ENCODE data around the gene NFATC4. TPM values are rescaled to one million over a fixed set of nuclear protein-coding genes. Genes with fewer than 3 reads are reported as not detected.

Gene NFATC4
- total RNA-seq (2022; extraction: Qiagen RNA extraction) = 0.10 to 0.41 TPM (median 0.23 TPM) in 5 replicates

GRCh38 chr14:24367514-24368211 is at the start of gene NFATC4:
Gene NFATC4, plus strand, starts transcription at chr14:24368184. Its CDS starts 157 bp downstream, at chr14:24368341.

GRCh38 chr14:24334431-24335291 is 33.3 kb upstream of the NFATC4 start, which contains the start of gene ADCY4:
Gene ADCY4, minus strand, starts transcription at chr14:24335071. Its CDS starts 419 bp downstream, at chr14:24334652.

GRCh38 chr14:24339284-24340151 is 28.5 kb upstream of the NFATC4 start, which contains the start of gene RIPK3:
Gene RIPK3, minus strand, starts transcription at chr14:24339991. Its CDS starts 165 bp downstream, at chr14:24339826.

GRCh38 chr14:24398653-24399446 is 30.9 kb downstream of the NFATC4 start, which contains the start of gene NYNRIN:
Gene NYNRIN, plus strand, starts transcription at chr14:24399003. Its CDS starts 244 bp downstream, at chr14:24399247.

Other genes with a start within 250 kb of the NFATC4 start
- gene FITM1, start 237.5 kb upstream of the NFATC4 start, total RNA-seq (2022; extraction: Qiagen RNA extraction) = 0.07 to 0.15 TPM in 2 of 5 replicates, not detected in the others
- 161 to 192 TPM (median 170 TPM) in 5 replicates for gene PSME1, start 232.0 kb upstream of the NFATC4 start, total RNA-seq (2022; extraction: Qiagen RNA extraction)
- 49.0 to 66.1 TPM (median 64.4 TPM) in 5 replicates for gene EMC9, start 226.6 kb upstream of the NFATC4 start, total RNA-seq (2022; extraction: Qiagen RNA extraction)
- gene PSME2, start 221.6 kb upstream of the NFATC4 start, total RNA-seq (2022; extraction: Qiagen RNA extraction) = 158 to 201 TPM (median 173 TPM) in 5 replicates
- gene RNF31, start 220.7 kb upstream of the NFATC4 start, total RNA-seq (2022; extraction: Qiagen RNA extraction) = 19.4 to 37.6 TPM (median 29.7 TPM) in 5 replicates
- gene IRF9, start 206.9 kb upstream of the NFATC4 start, total RNA-seq (2022; extraction: Qiagen RNA extraction) = 17.6 to 21.5 TPM (median 19.7 TPM) in 5 replicates
- gene REC8, start 196.1 kb upstream of the NFATC4 start, total RNA-seq (2022; extraction: Qiagen RNA extraction) = 2.6 to 8.3 TPM (median 4.8 TPM) in 5 replicates
- 78.9 to 89.8 TPM (median 88.2 TPM) in 5 replicates for gene IPO4, start 179.4 kb upstream of the NFATC4 start, total RNA-seq (2022; extraction: Qiagen RNA extraction)
- 62.6 to 70.9 TPM (median 69.7 TPM) in 5 replicates for gene TM9SF1, start 172.7 kb upstream of the NFATC4 start, total RNA-seq (2022; extraction: Qiagen RNA extraction)
- not detected in 5 replicates for gene TSSK4, start 162.5 kb upstream of the NFATC4 start, total RNA-seq (2022; extraction: Qiagen RNA extraction)
- 75.4 to 107 TPM (median 77.3 TPM) in 5 replicates for gene CHMP4A, start 154.7 kb upstream of the NFATC4 start, total RNA-seq (2022; extraction: Qiagen RNA extraction)
- gene MDP1, start 152.1 kb upstream of the NFATC4 start, total RNA-seq (2022; extraction: Qiagen RNA extraction) = 30.3 to 32.5 TPM (median 31.5 TPM) in 5 replicates
- 441 to 466 TPM (median 453 TPM) in 5 replicates for gene NEDD8, start 135.8 kb upstream of the NFATC4 start, total RNA-seq (2022; extraction: Qiagen RNA extraction)
- 55.1 to 62.8 TPM (median 56.6 TPM) in 5 replicates for gene GMPR2, start 135.3 kb upstream of the NFATC4 start, total RNA-seq (2022; extraction: Qiagen RNA extraction)
- gene TINF2, start 125.6 kb upstream of the NFATC4 start, total RNA-seq (2022; extraction: Qiagen RNA extraction) = 34.5 to 39.1 TPM (median 37.5 TPM) in 5 replicates
- 0.65 to 1.3 TPM (median 1.1 TPM) in 5 replicates for gene TGM1, start 105.0 kb upstream of the NFATC4 start, total RNA-seq (2022; extraction: Qiagen RNA extraction)
- 14.9 to 18.6 TPM (median 18.0 TPM) in 5 replicates for gene RABGGTA, start 96.6 kb upstream of the NFATC4 start, total RNA-seq (2022; extraction: Qiagen RNA extraction)
- gene DHRS1, start 68.4 kb upstream of the NFATC4 start, total RNA-seq (2022; extraction: Qiagen RNA extraction) = 11.3 to 14.7 TPM (median 12.9 TPM) in 5 replicates
- 14.5 to 19.5 TPM (median 17.5 TPM) in 5 replicates for gene NOP9, start 68.3 kb upstream of the NFATC4 start, total RNA-seq (2022; extraction: Qiagen RNA extraction)
- 0.18 to 0.66 TPM (median 0.20 TPM) in 5 replicates for gene CIDEB, start 60.2 kb upstream of the NFATC4 start, total RNA-seq (2022; extraction: Qiagen RNA extraction)
- gene LTB4R2, start 58.0 kb upstream of the NFATC4 start, total RNA-seq (2022; extraction: Qiagen RNA extraction) = 2.2 to 6.0 TPM (median 5.7 TPM) in 5 replicates
- gene LTB4R, start 56.7 kb upstream of the NFATC4 start, total RNA-seq (2022; extraction: Qiagen RNA extraction) = 3.7 to 7.0 TPM (median 6.4 TPM) in 5 replicates
- not detected in 5 replicates for gene ADCY4, start 33.1 kb upstream of the NFATC4 start, total RNA-seq (2022; extraction: Qiagen RNA extraction)
- not detected in 5 replicates for gene RIPK3, start 28.2 kb upstream of the NFATC4 start, total RNA-seq (2022; extraction: Qiagen RNA extraction)
- gene NYNRIN, start 30.8 kb downstream of the NFATC4 start, total RNA-seq (2022; extraction: Qiagen RNA extraction) = 0.15 to 0.25 TPM (median 0.21 TPM) in 5 replicates
- gene CBLN3, start 61.5 kb downstream of the NFATC4 start, total RNA-seq (2022; extraction: Qiagen RNA extraction) = 0.81 to 1.5 TPM (median 1.4 TPM) in 5 replicates
- gene KHNYN, start 61.8 kb downstream of the NFATC4 start, total RNA-seq (2022; extraction: Qiagen RNA extraction) = 23.0 to 32.2 TPM (median 27.1 TPM) in 5 replicates
- gene SDR39U1, start 74.6 kb downstream of the NFATC4 start, total RNA-seq (2022; extraction: Qiagen RNA extraction) = 42.4 to 55.2 TPM (median 51.6 TPM) in 5 replicates
- gene CMA1, start 140.1 kb downstream of the NFATC4 start, total RNA-seq (2022; extraction: Qiagen RNA extraction) = not detected in 5 replicates
- not detected in 5 replicates for gene CTSG, start 208.1 kb downstream of the NFATC4 start, total RNA-seq (2022; extraction: Qiagen RNA extraction)
- gene GZMH, start 241.5 kb downstream of the NFATC4 start, total RNA-seq (2022; extraction: Qiagen RNA extraction) = not detected in 5 replicates

Measured in A549 treated with CORT108297 at 1 μM for 4 hours (cell line).